ENCODE results near the gene CIAO2B. TPM values are rescaled to one million over a fixed set of nuclear protein-coding genes. Genes with fewer than 3 reads are reported as not detected.

Gene CIAO2B
- polyA plus RNA-seq, 1 donor from 2014 or later = 339 TPM

DNA sequence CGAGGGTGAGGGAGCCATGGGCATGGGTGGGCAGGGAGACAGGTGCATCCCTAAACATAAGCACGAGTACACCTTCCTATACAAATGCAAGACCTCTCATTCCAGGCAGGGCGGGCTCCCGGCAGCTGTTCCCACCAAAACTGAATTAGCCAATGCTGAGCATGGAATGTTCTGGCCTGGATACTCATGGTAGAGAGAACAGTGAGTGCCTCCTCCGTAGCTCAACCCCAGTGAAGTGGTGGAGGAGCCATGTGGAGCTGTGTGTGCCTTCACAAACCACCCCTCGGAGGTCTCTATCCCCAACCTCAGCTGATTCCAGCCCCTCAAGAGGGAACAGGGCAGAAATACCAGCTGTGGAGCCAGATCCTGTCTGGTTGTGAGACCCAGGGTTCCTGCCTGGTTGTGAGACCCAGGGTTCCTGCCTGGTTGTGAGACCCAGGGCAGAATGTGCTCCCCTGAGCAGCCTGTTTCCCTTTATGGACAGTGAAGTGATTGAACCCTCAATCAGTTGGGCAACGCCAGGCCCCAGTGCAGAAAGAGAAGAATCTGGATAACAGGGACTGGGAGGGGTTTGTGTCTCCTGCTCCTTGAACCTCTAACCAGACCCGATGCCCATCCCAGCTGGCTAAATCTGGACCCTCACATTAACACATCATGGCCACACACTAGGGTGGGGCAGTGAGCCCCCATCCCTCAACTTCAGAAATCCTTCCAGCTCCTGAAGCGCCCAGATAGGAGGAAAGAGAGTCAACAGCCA is 13.1 kb downstream of the CIAO2B start:
- H3K79me2 ChIP-seq (replicated peaks; ENCODE audit: insufficient read depth, low read length) = no peaks in the 10 kb centered on the region
- no peak overlapping the region for H3K4me2 ChIP-seq (ENCODE audit: low read length)
- no peaks in the 10 kb centered on the region for H3F3A ChIP-seq (ENCODE audit: insufficient read depth, low read length, poor library complexity, severe bottlenecking)
- no peak overlapping the region for H3K4me3 ChIP-seq (ENCODE audit: low read length)
- no peak overlapping the region for H3K27ac ChIP-seq (ENCODE audit: low read length)
- H3K9me3 ChIP-seq (ENCODE audit: low read length) = no peaks in the 10 kb centered on the region
- H2AFZ ChIP-seq (ENCODE audit: low read depth, low read length) = no peak overlapping the region
- no peaks in the 10 kb centered on the region for H4K20me1 ChIP-seq (ENCODE audit: insufficient read depth)
- H3K36me3 ChIP-seq (ENCODE audit: insufficient read depth, low read length) = no peaks in the 10 kb centered on the region
- TF ChIP-seq EZH2 (IDR thresholded peaks at IDR 0.05; ENCODE audit: borderline replicate concordance, insufficient read depth, low read length, poor library complexity, severe bottlenecking) (no peak), POLR2AphosphoS5 (IDR thresholded peaks at IDR 0.05) (no peak), TAF1 (IDR thresholded peaks at IDR 0.05; ENCODE audit: low read depth) (no peak), MXI1 (conservative IDR thresholded peaks at IDR 0.05; ENCODE audit: poor library complexity, severe bottlenecking) (no peak), EP300 (conservative IDR thresholded peaks at IDR 0.05; ENCODE audit: poor library complexity, severe bottlenecking) (no peak), SMC3 (conservative IDR thresholded peaks at IDR 0.05; ENCODE audit: poor library complexity) (no peak), RAD21 (conservative IDR thresholded peaks at IDR 0.05) (no peak)
- TF ChIP-seq, protein P1, sequence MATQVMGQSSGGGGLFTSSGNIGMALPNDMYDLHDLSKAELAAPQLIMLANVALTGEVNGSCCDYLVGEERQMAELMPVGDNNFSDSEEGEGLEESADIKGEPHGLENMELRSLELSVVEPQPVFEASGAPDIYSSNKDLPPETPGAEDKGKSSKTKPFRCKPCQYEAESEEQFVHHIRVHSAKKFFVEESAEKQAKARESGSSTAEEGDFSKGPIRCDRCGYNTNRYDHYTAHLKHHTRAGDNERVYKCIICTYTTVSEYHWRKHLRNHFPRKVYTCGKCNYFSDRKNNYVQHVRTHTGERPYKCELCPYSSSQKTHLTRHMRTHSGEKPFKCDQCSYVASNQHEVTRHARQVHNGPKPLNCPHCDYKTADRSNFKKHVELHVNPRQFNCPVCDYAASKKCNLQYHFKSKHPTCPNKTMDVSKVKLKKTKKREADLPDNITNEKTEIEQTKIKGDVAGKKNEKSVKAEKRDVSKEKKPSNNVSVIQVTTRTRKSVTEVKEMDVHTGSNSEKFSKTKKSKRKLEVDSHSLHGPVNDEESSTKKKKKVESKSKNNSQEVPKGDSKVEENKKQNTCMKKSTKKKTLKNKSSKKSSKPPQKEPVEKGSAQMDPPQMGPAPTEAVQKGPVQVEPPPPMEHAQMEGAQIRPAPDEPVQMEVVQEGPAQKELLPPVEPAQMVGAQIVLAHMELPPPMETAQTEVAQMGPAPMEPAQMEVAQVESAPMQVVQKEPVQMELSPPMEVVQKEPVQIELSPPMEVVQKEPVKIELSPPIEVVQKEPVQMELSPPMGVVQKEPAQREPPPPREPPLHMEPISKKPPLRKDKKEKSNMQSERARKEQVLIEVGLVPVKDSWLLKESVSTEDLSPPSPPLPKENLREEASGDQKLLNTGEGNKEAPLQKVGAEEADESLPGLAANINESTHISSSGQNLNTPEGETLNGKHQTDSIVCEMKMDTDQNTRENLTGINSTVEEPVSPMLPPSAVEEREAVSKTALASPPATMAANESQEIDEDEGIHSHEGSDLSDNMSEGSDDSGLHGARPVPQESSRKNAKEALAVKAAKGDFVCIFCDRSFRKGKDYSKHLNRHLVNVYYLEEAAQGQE (IDR thresholded peaks at IDR 0.05; ENCODE audit: borderline replicate concordance) = no peak
- TF ChIP-seq, protein P2, sequence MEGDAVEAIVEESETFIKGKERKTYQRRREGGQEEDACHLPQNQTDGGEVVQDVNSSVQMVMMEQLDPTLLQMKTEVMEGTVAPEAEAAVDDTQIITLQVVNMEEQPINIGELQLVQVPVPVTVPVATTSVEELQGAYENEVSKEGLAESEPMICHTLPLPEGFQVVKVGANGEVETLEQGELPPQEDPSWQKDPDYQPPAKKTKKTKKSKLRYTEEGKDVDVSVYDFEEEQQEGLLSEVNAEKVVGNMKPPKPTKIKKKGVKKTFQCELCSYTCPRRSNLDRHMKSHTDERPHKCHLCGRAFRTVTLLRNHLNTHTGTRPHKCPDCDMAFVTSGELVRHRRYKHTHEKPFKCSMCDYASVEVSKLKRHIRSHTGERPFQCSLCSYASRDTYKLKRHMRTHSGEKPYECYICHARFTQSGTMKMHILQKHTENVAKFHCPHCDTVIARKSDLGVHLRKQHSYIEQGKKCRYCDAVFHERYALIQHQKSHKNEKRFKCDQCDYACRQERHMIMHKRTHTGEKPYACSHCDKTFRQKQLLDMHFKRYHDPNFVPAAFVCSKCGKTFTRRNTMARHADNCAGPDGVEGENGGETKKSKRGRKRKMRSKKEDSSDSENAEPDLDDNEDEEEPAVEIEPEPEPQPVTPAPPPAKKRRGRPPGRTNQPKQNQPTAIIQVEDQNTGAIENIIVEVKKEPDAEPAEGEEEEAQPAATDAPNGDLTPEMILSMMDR (IDR thresholded peaks at IDR 0.05; ENCODE audit: poor library complexity, severe bottlenecking) = no peak
- H3K9ac ChIP-seq (ENCODE audit: low read length) = no peak overlapping the region
- peaks cover 33% of the 10 kb centered on the region for H3K27me3 ChIP-seq (ENCODE audit: insufficient read depth, low read depth, low read length)
- H3K9me2 ChIP-seq (ENCODE audit: insufficient read depth, low read length) = no peaks in the 10 kb centered on the region

DNA sequence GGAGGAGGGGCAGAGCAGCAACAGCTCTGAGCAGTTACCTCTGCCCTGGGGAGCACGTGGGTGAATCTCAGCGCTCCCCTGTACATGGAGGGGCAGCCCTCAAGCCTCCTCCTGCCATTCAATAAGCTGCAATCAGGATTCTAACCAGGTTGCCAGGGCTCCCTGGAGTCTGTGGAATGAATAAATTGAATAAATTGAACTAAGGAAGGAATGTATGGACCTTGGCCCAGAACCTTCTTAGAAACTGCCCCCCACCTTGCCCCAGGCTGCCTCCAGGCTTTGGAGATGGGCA is 14.0 kb downstream of the CIAO2B start:
- H3K27me3 ChIP-seq (ENCODE audit: insufficient read depth, low read depth, low read length) = peaks cover 24% of the 10 kb centered on the region
- no peaks in the 10 kb centered on the region for H3K9me3 ChIP-seq (ENCODE audit: low read length)
- no peaks in the 10 kb centered on the region for H3K9me2 ChIP-seq (ENCODE audit: insufficient read depth, low read length)
- no peak overlapping the region for H3K4me3 ChIP-seq (ENCODE audit: low read length)
- no peaks in the 10 kb centered on the region for H3F3A ChIP-seq (ENCODE audit: insufficient read depth, low read length, poor library complexity, severe bottlenecking)
- H3K4me2 ChIP-seq (ENCODE audit: low read length) = no peak overlapping the region
- no peak for TF ChIP-seq EP300 (conservative IDR thresholded peaks at IDR 0.05; ENCODE audit: poor library complexity, severe bottlenecking)
- TF ChIP-seq MXI1 (conservative IDR thresholded peaks at IDR 0.05; ENCODE audit: poor library complexity, severe bottlenecking) = no peak
- no peak for TF ChIP-seq TAF1 (IDR thresholded peaks at IDR 0.05; ENCODE audit: low read depth)
- TF ChIP-seq, protein P2 (IDR thresholded peaks at IDR 0.05; ENCODE audit: poor library complexity, severe bottlenecking) = no peak
- TF ChIP-seq SMC3 (conservative IDR thresholded peaks at IDR 0.05; ENCODE audit: poor library complexity) = no peak
- TF ChIP-seq POLR2AphosphoS5 (IDR thresholded peaks at IDR 0.05) = no peak
- TF ChIP-seq RAD21 (conservative IDR thresholded peaks at IDR 0.05) = no peak
- TF ChIP-seq, protein P1 (IDR thresholded peaks at IDR 0.05; ENCODE audit: borderline replicate concordance) = no peak
- no peak for TF ChIP-seq EZH2 (IDR thresholded peaks at IDR 0.05; ENCODE audit: borderline replicate concordance, insufficient read depth, low read length, poor library complexity, severe bottlenecking)
- H3K9ac ChIP-seq (ENCODE audit: low read length) = no peak overlapping the region
- H3K79me2 ChIP-seq (replicated peaks; ENCODE audit: insufficient read depth, low read length) = no peaks in the 10 kb centered on the region
- no peaks in the 10 kb centered on the region for H4K20me1 ChIP-seq (ENCODE audit: insufficient read depth)
- H3K27ac ChIP-seq (ENCODE audit: low read length) = no peak overlapping the region
- no peaks in the 10 kb centered on the region for H3K36me3 ChIP-seq (ENCODE audit: insufficient read depth, low read length)
- H2AFZ ChIP-seq (ENCODE audit: low read depth, low read length) = no peak overlapping the region
